Suprapubic skin (tissue), 4 donors: ENCODE measurements around the gene IQGAP2.

Source experiments
- CTCF ChIP-seq, 2 donors: fragments of 200-600 bp in 1 of 2; fragments of 450-650 bp in 1 of 2; sonication (generic) in 1 of 2; IDR thresholded peaks; one replicate each; pipeline ENCODE4 v1.5.1; 2016 to 2019; ENCODE audit warnings: antibody characterized with exemption in 2 of 2, mild to moderate bottlenecking in 1 of 2, moderate library complexity in 1 of 2
- EP300 ChIP-seq: sonication (generic); formaldehyde crosslinking; IDR thresholded peaks from one replicate; pipeline ENCODE4 v1.6.1; 2017; ENCODE audit warnings: antibody characterized with exemption
- POLR2A ChIP-seq, 2 donors: fragments of 450-650 bp; IDR thresholded peaks; one replicate each; pipeline ENCODE4 v1.6.1; 2017; ENCODE audit warnings: antibody characterized with exemption in 2 of 2, mild to moderate bottlenecking in 2 of 2, moderate library complexity in 2 of 2
- POLR2AphosphoS5 ChIP-seq, 3 donors: sonication (generic); formaldehyde crosslinking; IDR thresholded peaks; one replicate each; pipeline ENCODE4 v1.6.1; 2017; ENCODE audit warnings: antibody characterized with exemption in 3 of 3

- TF ChIP-seq CTCF (IDR thresholded peaks at IDR 0.05) (no peak), POLR2A (IDR thresholded peaks at IDR 0.05) (no peak), POLR2AphosphoS5 (IDR thresholded peaks at IDR 0.05) (no peak), EP300 (no peak)
Observed at GRCh38 chr5:76724871-76725270, 321.8 kb downstream of the IQGAP2 start.
